ENCODE data around the gene ADAMTS2. TPM values are rescaled to one million over a fixed set of nuclear protein-coding genes. Genes with fewer than 3 reads are reported as not detected.

The ADAMTS2 gene
- total and polyA plus RNA-seq, 8 donors: 1.8 to 41.5 (median 11.6) TPM

- no peak overlapping the region for H3K27ac ChIP-seq
- peak in 1 of 2 donors; percentile 4 for DNase-seq
These were observed 85.4 kb downstream of the ADAMTS2 start for GRCh38 chr5:179259731-179260323.

DNA sequence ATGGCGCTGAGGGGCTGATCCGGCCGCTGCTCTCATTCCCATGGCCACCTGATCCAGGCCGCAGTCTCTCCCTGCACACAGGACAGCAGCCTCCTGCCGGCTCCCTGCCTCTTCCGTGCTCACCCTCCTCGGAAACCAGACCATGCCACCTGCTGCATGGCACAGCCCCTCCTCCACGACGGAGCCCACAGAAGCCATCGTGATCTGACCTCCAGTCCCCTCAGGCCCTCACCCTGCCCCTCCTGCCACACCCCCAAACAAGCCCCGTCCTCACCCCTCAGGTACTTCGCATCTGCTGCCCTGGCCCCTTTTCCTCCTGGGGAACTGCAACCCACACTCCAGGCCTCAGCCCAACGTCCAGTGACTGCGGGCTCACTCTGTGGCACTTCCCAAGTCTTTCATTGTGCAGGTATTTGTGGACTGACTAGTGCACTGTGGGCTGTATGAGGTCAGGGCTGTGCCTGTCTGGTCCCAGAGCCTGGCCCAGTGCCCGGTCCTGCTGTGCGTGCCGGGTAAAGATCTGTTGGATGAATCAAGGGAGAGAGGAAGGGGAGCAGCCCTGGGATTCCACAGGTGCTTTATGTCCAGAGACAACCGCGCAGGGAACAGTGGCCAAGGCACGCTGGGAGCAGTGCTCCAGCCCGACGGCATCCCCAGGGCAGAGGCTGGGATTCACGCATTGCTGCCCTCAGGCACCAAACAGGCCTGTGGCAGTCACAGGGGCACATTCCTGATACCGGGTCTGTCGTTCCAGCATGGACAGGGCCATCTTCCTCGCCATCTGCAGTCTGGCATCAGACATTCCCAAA is 86.1 kb downstream of the ADAMTS2 start:
- no peak for TF ChIP-seq POLR2A (IDR thresholded peaks at IDR 0.05)
- no peak for TF ChIP-seq EP300 (IDR thresholded peaks at IDR 0.05)
- TF ChIP-seq POLR2AphosphoS5 (IDR thresholded peaks at IDR 0.05): no peak
- TF ChIP-seq, protein P1, sequence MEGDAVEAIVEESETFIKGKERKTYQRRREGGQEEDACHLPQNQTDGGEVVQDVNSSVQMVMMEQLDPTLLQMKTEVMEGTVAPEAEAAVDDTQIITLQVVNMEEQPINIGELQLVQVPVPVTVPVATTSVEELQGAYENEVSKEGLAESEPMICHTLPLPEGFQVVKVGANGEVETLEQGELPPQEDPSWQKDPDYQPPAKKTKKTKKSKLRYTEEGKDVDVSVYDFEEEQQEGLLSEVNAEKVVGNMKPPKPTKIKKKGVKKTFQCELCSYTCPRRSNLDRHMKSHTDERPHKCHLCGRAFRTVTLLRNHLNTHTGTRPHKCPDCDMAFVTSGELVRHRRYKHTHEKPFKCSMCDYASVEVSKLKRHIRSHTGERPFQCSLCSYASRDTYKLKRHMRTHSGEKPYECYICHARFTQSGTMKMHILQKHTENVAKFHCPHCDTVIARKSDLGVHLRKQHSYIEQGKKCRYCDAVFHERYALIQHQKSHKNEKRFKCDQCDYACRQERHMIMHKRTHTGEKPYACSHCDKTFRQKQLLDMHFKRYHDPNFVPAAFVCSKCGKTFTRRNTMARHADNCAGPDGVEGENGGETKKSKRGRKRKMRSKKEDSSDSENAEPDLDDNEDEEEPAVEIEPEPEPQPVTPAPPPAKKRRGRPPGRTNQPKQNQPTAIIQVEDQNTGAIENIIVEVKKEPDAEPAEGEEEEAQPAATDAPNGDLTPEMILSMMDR (IDR thresholded peaks at IDR 0.05): no peak
- peak in 1 of 2 donors; percentile 25 for DNase-seq
- no peak overlapping the region for H3K27ac ChIP-seq
- H3K9me3 ChIP-seq: no peaks in the 10 kb centered on the region
- WGBS, 5 donors: 67 to 87% (median 82%) methylated on average over 24 to 26 of the region's 26 CpGs
- no peak overlapping the region for H3K4me3 ChIP-seq
- H3K27me3 ChIP-seq: no peaks in the 10 kb centered on the region
- intact Hi-C loops (cut with DNase I; ENCODE audit: low total_unique reads): no loop called here
- H3K36me3 ChIP-seq: no peaks in the 10 kb centered on the region
- H3K4me1 ChIP-seq: peaks cover 0 to 11% (median 4%) of the 10 kb centered on the region in 4 donors

More at GRCh38 chr5:179259731-179260323, 85.4 kb downstream of the ADAMTS2 start:
- WGBS, 5 donors: 84 to 89% (median 86%) methylated on average over 9 to 13 of the region's 13 CpGs
- Histone ChIP-seq H3K36me3 (no peaks in the 10 kb centered on the region), H3K27me3 (peaks cover 0 to 6% (median 0%) of the 10 kb centered on the region in 3 donors), H3K9me3 (no peaks in the 10 kb centered on the region), H3K4me1 (peaks cover under 1 to 14% (median 6%) of the 10 kb centered on the region in 4 donors), H3K4me3 (no peak overlapping the region)
- TF ChIP-seq, protein P1 (IDR thresholded peaks at IDR 0.05): no peak
- TF ChIP-seq EP300 (IDR thresholded peaks at IDR 0.05) (no peak), POLR2A (IDR thresholded peaks at IDR 0.05) (no peak), POLR2AphosphoS5 (IDR thresholded peaks at IDR 0.05) (no peak)
- intact Hi-C loops (cut with DNase I; ENCODE audit: low total_unique reads): no loop called here

DNA sequence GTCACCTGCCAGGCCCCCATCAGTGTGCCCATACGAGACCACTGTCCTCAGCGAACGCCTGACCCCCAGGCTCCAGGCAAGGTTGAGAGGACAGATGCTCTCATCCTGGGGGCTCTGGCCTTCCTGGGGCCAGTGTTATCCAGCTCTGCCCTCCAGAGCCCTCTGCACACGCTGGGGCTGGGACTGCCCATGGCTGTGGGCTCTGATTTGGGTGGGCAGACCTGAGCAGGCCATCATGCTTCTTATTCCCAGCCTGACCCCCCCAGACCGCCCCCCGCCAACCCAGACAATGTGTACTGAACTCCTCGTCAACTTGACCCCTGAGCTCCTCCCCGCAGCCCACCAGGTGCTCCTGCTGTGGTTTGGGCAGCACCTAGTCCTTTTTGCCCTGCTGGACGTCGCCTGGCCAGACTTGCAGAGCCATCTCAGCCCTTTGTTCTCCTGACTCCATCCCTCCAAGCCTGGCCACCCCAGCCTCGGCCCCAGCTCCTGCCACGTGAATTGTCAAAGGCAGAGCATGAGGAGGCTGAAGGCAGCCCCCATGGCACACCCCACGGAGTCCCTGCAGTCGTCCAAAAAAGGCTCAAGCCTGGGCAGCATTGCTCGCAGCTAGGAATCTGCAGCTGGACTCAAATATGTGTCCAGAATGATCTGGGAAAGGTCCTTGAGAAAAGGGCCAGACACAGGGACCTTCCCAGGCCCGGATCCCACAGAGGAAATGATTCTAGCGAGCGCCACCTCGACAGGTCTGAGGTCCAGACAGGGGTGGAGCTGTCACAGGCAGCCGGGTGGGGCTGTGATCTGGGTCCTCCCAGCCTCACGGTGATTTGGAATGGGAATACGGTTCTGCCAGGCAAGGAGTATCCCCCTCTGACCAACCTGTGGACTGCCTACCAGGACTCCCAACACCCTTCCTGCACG is 87.0 kb downstream of the ADAMTS2 start:
- intact Hi-C loops (cut with DNase I; ENCODE audit: low total_unique reads): no loop called here
- Histone ChIP-seq H3K9me3 (no peaks in the 10 kb centered on the region), H3K27ac (peak overlapping the region in 1 of 5 donors; percentile 31), H3K36me3 (no peaks in the 10 kb centered on the region), H3K4me3 (no peak overlapping the region), H3K27me3 (no peaks in the 10 kb centered on the region), H3K4me1 (peaks cover 0 to 11% (median 4%) of the 10 kb centered on the region in 4 donors)
- peak in 1 of 2 donors; percentile 17 for DNase-seq
- TF ChIP-seq, protein P1 (IDR thresholded peaks at IDR 0.05): no peak
- TF ChIP-seq EP300 (IDR thresholded peaks at IDR 0.05): no peak
- TF ChIP-seq POLR2A (IDR thresholded peaks at IDR 0.05): no peak
- no peak for TF ChIP-seq POLR2AphosphoS5 (IDR thresholded peaks at IDR 0.05)
- WGBS, 5 donors: 72 to 76% (median 74%) methylated on average over 20 to 23 of the region's 23 CpGs
